Urothelium cell line (cell line): ENCODE results near the gene LMX1B.
"Not testable (repeated sequence)": the region's sequence is repeated elsewhere in the genome, so short reads cannot be mapped to it uniquely, and the experiment has no call there.

Source experiments
- DNase-seq: peaks from one replicate; pipeline ENCODE4 v3.0.0; 2011; ENCODE audit warnings: low spot score, mixed read lengths
- FAIRE-seq: peaks from 2 replicates; lab custom pipeline; 2011; peaks lifted over from hg19 to GRCh38; lab: Jason Lieb, UNC

The LMX1B gene

DNA sequence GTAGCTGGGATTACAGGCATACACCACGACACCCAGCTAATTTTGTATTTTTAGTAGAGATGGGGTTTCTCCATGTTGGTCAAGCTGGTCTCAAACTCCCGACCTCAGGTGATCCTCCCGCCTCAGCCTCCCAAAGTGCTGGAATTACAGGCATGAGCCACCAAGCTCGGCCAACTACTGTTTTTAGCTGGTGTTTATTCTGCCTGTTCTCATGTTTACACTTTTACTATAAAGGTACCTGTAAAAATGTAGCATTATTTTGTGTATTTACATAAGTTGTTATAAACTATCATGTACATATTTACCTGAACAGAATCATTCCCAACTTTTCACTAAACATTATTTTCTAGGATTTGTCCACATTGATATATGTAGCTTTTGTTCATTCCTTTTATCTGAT is 111.8 kb downstream of the LMX1B start:
- not testable (repeated sequence) for DNase-seq, FAIRE-seq

DNA sequence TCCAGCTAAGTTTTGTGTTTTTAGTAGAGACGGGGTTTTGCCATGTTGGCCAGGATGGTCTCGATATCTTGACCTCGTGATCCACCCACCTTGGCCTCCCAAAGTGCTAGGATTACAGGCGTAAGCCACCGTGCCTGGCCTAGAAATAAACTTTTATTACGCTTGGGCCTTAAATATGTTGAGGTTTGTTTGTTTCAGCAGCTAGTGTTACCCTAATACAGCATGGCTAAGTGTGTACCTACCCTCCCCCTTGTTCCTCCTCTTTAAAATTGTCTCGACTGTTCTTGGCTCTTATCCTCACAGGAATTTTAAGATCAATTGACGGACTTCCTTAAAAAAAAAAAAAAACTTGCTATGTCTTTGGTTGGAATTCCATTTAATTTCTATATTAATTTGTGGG is 114.5 kb downstream of the LMX1B start:
- not testable (repeated sequence) for DNase-seq, FAIRE-seq

DNA sequence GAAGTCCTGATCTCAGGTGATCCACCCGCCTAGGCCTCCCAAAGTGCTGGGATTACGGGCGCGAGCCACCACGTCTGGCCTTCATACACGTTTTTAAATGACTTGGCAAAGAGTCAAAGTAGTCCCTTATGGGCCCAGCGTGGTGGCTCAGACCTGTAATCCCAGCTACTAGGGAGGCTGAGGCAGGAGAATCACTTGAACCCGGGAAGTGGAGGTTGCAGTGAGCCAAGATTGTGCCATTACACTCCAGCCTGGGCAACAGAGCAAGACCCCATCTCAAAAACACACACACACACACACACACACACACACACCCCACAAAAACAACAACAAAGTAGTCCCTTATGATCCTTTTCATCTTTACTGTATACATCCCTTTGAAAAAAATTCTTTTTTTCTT is 116.9 kb downstream of the LMX1B start:
- DNase-seq, FAIRE-seq: not testable (repeated sequence)

DNA sequence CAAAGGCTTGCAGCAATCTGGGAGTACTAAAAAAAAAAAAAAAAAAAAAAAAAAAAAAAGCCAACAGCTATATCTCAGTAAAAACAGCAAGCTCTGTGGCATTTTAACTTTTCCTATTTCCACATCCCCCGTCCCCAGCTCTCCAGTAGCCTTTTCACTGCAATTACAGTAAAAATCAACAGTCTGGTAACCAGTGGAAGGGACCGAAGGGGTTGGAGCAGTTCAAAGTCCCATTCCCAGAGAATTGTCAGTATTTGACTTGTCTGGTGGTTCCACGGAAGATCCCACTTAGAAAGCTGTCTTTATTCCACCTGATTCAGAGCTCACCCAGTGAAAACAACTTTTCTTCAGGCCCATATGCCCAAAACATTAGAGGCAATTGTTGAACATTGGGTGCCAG is 119.3 kb downstream of the LMX1B start:
- no peak for DNase-seq

DNA sequence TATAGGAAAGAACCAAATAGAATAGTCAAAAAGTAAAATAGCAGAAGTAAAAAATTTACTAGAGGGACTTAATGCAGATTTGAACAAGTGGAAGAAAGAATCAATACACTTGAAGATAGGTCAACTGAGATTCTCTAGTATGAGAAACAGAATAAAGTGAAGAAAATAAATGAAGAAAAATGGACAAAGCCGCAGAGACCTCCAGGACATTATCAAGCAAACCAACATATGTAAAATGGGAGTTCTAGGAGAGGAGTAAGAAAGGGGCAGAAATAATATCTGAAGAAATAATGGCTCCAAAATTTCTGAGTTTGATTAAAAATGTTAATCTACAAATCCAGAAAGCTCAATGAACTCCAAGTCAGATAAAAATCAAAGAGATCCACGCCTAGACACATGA is 121.1 kb downstream of the LMX1B start:
- DNase-seq (no peak), FAIRE-seq (no peak)

More for the DNA sequence above, 119.3 kb downstream of the LMX1B start:
- FAIRE-seq, result no peak

DNA sequence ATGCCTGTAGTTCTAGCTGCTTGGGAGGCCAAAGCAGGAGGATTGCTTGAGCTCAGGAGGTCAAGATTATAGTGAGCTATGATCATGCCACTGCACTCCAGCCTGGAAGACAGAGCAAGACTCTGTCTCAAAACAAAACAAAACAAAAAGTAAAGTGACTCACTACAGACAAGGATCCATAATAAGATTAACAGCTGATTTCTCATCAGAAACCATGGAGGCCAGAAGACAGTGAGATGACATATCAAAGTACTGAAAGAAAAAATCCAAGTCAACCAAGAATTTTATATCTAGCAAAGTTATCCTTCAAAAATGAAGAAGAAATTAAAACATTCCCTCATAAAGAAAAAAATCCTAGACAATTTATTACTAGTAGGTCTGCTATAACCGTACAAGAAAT is 121.8 kb downstream of the LMX1B start:
- FAIRE-seq (no peak), DNase-seq (no peak)

DNA sequence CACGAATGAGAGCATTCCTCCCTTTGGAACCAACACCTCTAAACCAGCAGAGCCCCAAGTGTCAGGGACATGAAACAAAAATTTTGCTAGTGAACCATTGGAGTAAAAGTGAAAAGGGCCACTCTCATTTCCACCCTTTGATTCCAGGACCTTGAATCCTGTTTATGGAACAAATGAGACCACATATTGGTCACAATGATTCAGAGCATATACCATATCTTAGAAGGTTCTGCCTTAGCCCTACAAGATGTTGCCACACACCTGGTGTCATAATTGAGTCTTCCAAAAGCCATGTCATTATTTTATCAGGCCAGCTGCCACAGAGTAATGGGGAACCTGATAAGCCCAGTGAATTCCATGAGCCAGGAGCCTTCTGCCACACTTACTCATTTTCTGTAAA is 124.8 kb downstream of the LMX1B start:
- FAIRE-seq, result no peak
- DNase-seq, result no peak

DNA sequence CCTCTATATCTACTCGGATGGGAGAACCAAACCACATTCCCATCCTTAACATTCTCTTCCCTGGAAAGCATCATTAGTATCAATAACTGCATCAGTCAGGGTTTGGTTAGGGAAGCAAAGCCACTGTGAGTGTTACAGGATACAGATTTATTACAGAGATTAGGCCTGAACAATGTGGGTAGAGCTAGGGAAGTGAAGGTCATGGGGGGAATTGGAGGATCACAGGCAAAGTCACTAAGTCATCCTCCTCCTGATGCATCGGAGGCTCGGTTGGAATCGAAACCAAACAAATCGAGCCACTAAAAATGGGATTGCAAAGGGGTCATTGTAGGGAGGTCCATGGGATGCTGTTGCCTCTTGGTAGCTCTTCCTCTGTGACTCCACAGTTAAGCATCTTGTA is 129.3 kb downstream of the LMX1B start:
- FAIRE-seq, result no peak

DNA sequence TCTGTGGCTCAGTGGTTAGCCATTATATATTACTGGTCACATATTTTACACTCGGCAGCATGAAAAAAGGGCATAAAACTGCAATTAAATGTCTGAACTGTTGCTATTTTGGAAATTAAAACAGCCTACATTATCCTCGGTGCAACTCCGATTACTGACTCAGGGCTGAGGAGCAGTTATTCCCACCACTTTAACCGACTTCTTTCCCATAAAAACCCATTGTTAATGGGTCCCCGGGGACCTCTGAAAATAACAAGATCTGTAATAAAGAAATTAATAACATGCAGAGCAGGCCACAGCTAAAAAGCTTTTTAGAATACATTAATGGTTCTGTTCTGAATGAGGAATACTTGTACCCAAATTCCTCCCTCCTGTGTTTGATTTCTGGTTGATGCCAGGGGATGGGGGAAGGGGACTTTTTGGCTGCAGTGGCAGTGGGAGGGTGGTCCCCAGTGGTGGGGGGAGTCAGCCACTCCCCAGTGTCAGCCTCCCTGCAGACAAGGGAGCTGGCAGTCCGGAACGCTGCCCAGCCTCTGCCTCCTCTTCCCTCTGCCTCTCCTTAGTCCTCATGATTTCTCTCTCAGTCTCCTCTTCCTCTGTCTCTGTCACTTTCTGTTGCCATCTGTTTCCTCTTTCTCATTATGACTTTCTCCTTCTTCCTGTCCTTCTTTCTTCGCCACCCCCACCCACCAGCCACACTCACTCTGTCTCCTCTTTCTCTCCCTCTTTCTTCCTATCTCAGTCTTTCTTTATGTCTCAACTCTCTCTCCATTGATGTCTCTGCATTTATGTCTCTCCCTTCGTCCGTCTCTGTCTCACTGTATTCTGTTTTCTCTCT is 132.1 kb downstream of the LMX1B start:
- FAIRE-seq, result no peak

More for the DNA sequence above, 129.3 kb downstream of the LMX1B start:
- no peak for DNase-seq

More for the DNA sequence above, 132.1 kb downstream of the LMX1B start:
- DNase-seq, result no peak
